HEK293 (cell line): ENCODE data around the gene CFL1.

Experiments
- CTCF ChIA-PET: fragments of 350-600 bp; formaldehyde crosslinking; extraction: SDS; loops from one replicate; lab custom pipeline; 2021; ENCODE audit warnings: antibody characterized with exemption; lab: Yijun Ruan, JAX
- POLR2A ChIA-PET: fragments of 300-600 bp; formaldehyde crosslinking; extraction: SDS; loops from one replicate; lab custom pipeline; 2020; ENCODE audit warnings: antibody characterized with exemption, inconsistent platforms; lab: Yijun Ruan, JAX
- H3K27ac ChIP-seq: fragments of 200-500 bp; sonication (Bioruptor generic); 2 replicates; pipeline ENCODE4 v1.5.1; 2014; ENCODE audit warnings: low read depth, low read length, control low read depth, inconsistent platforms; ENCODE audit errors: extremely low read depth
- H3K36me3 ChIP-seq, 2 experiments: fragments of 200-500 bp in 1 of 2; sonication (Bioruptor generic) in 1 of 2; 1 replicate in 1 of 2; 2 replicates in 1 of 2; pipeline ENCODE4 v1.5.1; 2014 to 2017; ENCODE audit warnings: inconsistent platforms in 2 of 2, low read length in 2 of 2; ENCODE audit not compliant: control insufficient read depth in 2 of 2, insufficient read depth in 1 of 2
- H3K4me1 ChIP-seq: fragments of 200-500 bp; sonication (Bioruptor generic); 2 replicates; pipeline ENCODE4 v1.5.1; 2014; ENCODE audit warnings: mild to moderate bottlenecking, low read length, inconsistent platforms; ENCODE audit not compliant: control insufficient read depth, insufficient read depth
- H3K4me3 ChIP-seq: 2 replicates; pipeline ENCODE4 v1.5.1; 2011; ENCODE audit warnings: low read depth, mild to moderate bottlenecking, control low read depth, low read length, moderate library complexity
- H3K9me3 ChIP-seq: fragments of 200-500 bp; sonication (Bioruptor generic); 2 replicates; pipeline ENCODE4 v1.5.1; 2014; ENCODE audit warnings: low read depth, low read length, inconsistent platforms; ENCODE audit not compliant: control insufficient read depth, insufficient read depth
- BCL11A ChIP-seq: fragments of 450-650 bp; formaldehyde crosslinking; IDR thresholded peaks from 2 replicates; pipeline ENCODE4 v1.5.1; 2016; ENCODE audit warnings: low read depth, missing biosample characterization, missing genetic modification characterization
- PRDM4 ChIP-seq: fragments of 450-650 bp; formaldehyde crosslinking; IDR thresholded peaks from 2 replicates; pipeline ENCODE4 v1.5.1; 2017; ENCODE audit warnings: missing biosample characterization, missing genetic modification characterization
- YY2 ChIP-seq: fragments of 450-650 bp; formaldehyde crosslinking; IDR thresholded peaks from 2 replicates; pipeline ENCODE4 v1.5.1; 2016; ENCODE audit warnings: missing biosample characterization, missing genetic modification characterization
- ZEB2 ChIP-seq: fragments of 450-650 bp; formaldehyde crosslinking; IDR thresholded peaks from 2 replicates; pipeline ENCODE4 v1.5.1; 2016; ENCODE audit warnings: missing biosample characterization, missing genetic modification characterization
- ZIC2 ChIP-seq: fragments of 450-650 bp; formaldehyde crosslinking; IDR thresholded peaks from 2 replicates; pipeline ENCODE4 v1.5.1; 2016; ENCODE audit warnings: missing biosample characterization, missing genetic modification characterization
- ZNF114 ChIP-seq: fragments of 450-650 bp; formaldehyde crosslinking; IDR thresholded peaks from 2 replicates; pipeline ENCODE4 v1.5.0; 2017; ENCODE audit warnings: missing biosample characterization, missing genetic modification characterization
- ZNF133 ChIP-seq: fragments of 450-650 bp; formaldehyde crosslinking; IDR thresholded peaks from 2 replicates; pipeline ENCODE4 v1.5.1; 2016; ENCODE audit warnings: missing biosample characterization, missing genetic modification characterization
- ZNF16 ChIP-seq: fragments of 450-650 bp; formaldehyde crosslinking; IDR thresholded peaks from 2 replicates; pipeline ENCODE4 v1.5.1; 2016; ENCODE audit warnings: low read depth, missing biosample characterization, missing genetic modification characterization
- ZNF214 ChIP-seq: fragments of 450-650 bp; formaldehyde crosslinking; IDR thresholded peaks from 2 replicates; pipeline ENCODE4 v1.5.1; 2017; ENCODE audit warnings: missing biosample characterization, mild to moderate bottlenecking, missing genetic modification characterization, borderline replicate concordance
- ZNF223 ChIP-seq: fragments of 450-650 bp; formaldehyde crosslinking; IDR thresholded peaks from 2 replicates; pipeline ENCODE4 v1.5.1; 2016; ENCODE audit warnings: missing biosample characterization, missing genetic modification characterization
- ZNF341 ChIP-seq: fragments of 450-650 bp; formaldehyde crosslinking; IDR thresholded peaks from 2 replicates; pipeline ENCODE4; 2016; ENCODE audit warnings: low read depth, missing biosample characterization, missing genetic modification characterization
- ZNF366 ChIP-seq: fragments of 450-650 bp; formaldehyde crosslinking; conservative IDR thresholded peaks from 2 replicates; pipeline ENCODE4 v1.5.1; 2016; ENCODE audit warnings: missing biosample characterization, missing genetic modification characterization
- ZNF600 ChIP-seq: fragments of 450-650 bp; formaldehyde crosslinking; IDR thresholded peaks from 2 replicates; pipeline ENCODE4 v1.5.1; 2016; ENCODE audit warnings: missing biosample characterization, missing genetic modification characterization
- ZNF610 ChIP-seq: fragments of 450-650 bp; formaldehyde crosslinking; IDR thresholded peaks from 2 replicates; pipeline ENCODE4 v1.5.1; 2016; ENCODE audit warnings: missing biosample characterization, missing genetic modification characterization, borderline replicate concordance
- ZNF701 ChIP-seq: fragments of 450-650 bp; formaldehyde crosslinking; IDR thresholded peaks from 2 replicates; pipeline ENCODE4 v1.5.1; 2016; ENCODE audit warnings: missing biosample characterization, missing genetic modification characterization
- ZNF777 ChIP-seq: fragments of 450-650 bp; formaldehyde crosslinking; IDR thresholded peaks from 2 replicates; pipeline ENCODE4 v1.5.1; 2017; ENCODE audit warnings: missing biosample characterization, missing genetic modification characterization, borderline replicate concordance
- ZSCAN30 ChIP-seq: fragments of 450-650 bp; IDR thresholded peaks from 2 replicates; pipeline ENCODE4 v1.5.1; 2018; ENCODE audit warnings: missing biosample characterization, mild to moderate bottlenecking, missing genetic modification characterization, moderate library complexity
- ZSCAN4 ChIP-seq: fragments of 450-650 bp; formaldehyde crosslinking; IDR thresholded peaks from 2 replicates; pipeline ENCODE4 v1.5.1; 2017; ENCODE audit warnings: missing biosample characterization, missing genetic modification characterization
- TF ChIP-seq, protein P1 (sequence below): fragments of 450-650 bp; formaldehyde crosslinking; IDR thresholded peaks from 2 replicates; pipeline ENCODE4 v1.5.1; 2016; ENCODE audit warnings: missing biosample characterization, missing genetic modification characterization
- TF ChIP-seq, protein P2 (sequence below): fragments of 450-650 bp; formaldehyde crosslinking; IDR thresholded peaks from 2 replicates; pipeline ENCODE4 v1.5.1; 2017; ENCODE audit warnings: missing biosample characterization, missing genetic modification characterization

CFL1 gene

DNA sequence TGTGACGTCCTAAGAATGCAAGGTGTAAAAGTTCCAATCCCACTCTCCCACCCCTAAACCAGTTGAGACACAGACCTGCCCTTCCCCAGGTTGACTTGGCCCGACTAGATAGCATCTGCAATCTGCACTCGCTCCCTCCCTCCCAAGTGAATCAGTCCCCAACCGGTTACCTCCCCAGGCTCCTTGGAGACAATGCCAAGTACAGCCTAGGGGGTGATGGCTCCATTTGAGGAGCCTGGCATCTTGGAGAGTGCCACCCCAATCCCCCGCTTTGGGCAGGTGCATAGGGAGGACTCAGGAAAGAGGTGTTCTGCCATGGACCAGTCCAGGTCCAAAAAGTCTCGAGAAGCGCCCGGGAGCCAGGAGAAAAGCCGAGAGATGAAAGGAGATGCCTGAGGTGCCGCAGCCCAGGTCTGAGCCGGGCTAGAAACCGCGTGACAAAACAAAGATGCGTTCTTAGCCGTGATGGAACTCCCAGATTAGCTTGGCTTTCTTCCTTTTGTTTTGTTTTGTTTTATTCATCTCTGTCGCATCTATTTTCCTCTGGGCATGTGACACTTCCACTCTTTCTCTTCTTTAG is 42.9 kb downstream of the CFL1 start:
- TF ChIP-seq ZSCAN4 (tag by site-specific recombination) (no peak), ZNF114 (tag by site-specific recombination) (no peak), ZEB2 (tag by site-specific recombination) (no peak), ZNF341 (tag by site-specific recombination) (no peak), ZNF16 (tag by site-specific recombination) (no peak), ZNF214 (tag by site-specific recombination) (no peak), ZNF366 (no peak), ZNF133 (tag by site-specific recombination) (no peak), BCL11A (tag by site-specific recombination) (no peak), PRDM4 (tag by site-specific recombination) (no peak), ZNF610 (tag by site-specific recombination) (no peak), ZNF701 (no peak), YY2 (tag by site-specific recombination) (no peak), ZNF600 (tag by site-specific recombination) (no peak), ZNF777 (tag by site-specific recombination) (no peak), ZSCAN30 (tag by site-specific recombination) (no peak), ZIC2 (no peak), ZNF223 (no peak)
- TF ChIP-seq, protein P1, sequence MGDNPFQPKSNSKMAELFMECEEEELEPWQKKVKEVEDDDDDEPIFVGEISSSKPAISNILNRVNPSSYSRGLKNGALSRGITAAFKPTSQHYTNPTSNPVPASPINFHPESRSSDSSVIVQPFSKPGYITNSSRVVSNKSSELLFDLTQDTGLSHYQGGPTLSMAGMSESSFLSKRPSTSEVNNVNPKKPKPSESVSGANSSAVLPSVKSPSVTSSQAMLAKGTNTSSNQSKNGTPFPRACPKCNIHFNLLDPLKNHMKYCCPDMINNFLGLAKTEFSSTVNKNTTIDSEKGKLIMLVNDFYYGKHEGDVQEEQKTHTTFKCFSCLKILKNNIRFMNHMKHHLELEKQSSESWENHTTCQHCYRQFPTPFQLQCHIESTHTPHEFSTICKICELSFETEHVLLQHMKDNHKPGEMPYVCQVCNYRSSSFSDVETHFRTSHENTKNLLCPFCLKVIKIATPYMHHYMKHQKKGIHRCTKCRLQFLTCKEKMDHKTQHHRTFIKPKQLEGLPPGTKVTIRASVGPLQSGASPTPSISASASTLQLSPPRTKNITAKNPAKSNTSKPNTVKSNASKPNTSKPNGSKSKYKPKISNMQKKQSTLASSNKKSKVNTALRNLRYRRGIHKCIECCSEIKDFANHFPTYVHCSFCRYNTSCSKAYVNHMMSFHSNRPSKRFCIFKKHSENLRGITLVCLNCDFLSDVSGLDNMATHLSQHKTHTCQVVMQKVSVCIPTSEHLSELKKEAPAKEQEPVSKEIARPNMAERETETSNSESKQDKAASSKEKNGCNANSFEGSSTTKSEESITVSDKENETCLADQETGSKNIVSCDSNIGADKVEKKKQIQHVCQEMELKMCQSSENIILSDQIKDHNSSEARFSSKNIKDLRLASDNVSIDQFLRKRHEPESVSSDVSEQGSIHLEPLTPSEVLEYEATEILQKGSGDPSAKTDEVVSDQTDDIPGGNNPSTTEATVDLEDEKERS (tag by site-specific recombination), result no peak
- TF ChIP-seq, protein P2, sequence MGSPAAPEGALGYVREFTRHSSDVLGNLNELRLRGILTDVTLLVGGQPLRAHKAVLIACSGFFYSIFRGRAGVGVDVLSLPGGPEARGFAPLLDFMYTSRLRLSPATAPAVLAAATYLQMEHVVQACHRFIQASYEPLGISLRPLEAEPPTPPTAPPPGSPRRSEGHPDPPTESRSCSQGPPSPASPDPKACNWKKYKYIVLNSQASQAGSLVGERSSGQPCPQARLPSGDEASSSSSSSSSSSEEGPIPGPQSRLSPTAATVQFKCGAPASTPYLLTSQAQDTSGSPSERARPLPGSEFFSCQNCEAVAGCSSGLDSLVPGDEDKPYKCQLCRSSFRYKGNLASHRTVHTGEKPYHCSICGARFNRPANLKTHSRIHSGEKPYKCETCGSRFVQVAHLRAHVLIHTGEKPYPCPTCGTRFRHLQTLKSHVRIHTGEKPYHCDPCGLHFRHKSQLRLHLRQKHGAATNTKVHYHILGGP, result no peak
- POLR2A ChIA-PET, result no interaction called here

More for the DNA sequence above, 42.9 kb downstream of the CFL1 start:
- no peaks in the 10 kb centered on the region for H3K36me3 ChIP-seq
- CTCF ChIA-PET, result interaction anchor here (0.6 to 5.4 kb wide), 4 partner anchors 11 to 158 kb away, joined by 3 to 45 read pairs (median 22); partner anchors contain the start of genes AP5B1 and KAT5
- H3K27ac ChIP-seq, result no peak overlapping the region
- no peaks in the 10 kb centered on the region; the same call in 1 of the 2 replicates for H3K4me1 ChIP-seq
- H3K9me3 ChIP-seq, result no peaks in the 10 kb centered on the region
- H3K4me3 ChIP-seq, result no peak overlapping the region
